NB4 (cell line): ENCODE data around the gene SCN7A.

ENCODE experiments used
- MYC ChIP-seq: IDR thresholded peaks from 2 replicates; pipeline ENCODE4 v1.6.1; 2011; ENCODE audit warnings: low read depth, low read length
- POLR2A ChIP-seq: IDR thresholded peaks from 2 replicates; pipeline ENCODE4 v1.6.1; 2011; ENCODE audit warnings: mild to moderate bottlenecking; ENCODE audit not compliant: insufficient read length; ENCODE audit errors: extremely low read depth
- TF ChIP-seq, protein P1 (sequence below): IDR thresholded peaks from one replicate; pipeline ENCODE4 v1.5.1; 2012; ENCODE audit warnings: low read depth, low read length
- TF ChIP-seq, protein P2 (sequence below): IDR thresholded peaks from 2 replicates; pipeline ENCODE4 v1.6.1; 2011; ENCODE audit warnings: low read depth, low read length

DNA sequence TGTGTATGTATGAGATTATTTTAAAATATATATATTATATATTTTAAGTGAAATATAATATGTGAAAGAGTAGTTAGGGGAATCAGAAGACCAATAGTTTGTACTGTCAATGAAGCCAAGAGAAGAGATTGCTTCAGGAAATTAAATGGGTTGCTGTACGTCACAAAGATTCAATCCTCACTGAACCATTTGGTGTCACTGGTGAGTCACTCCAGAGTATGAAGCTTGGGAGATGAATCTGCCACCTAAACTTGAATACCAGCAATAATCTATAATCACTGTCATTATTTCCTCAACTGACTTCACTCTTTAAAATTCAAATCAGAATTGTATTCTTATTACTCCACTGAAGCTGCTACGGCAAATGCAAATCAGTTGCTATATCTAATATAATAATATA, 76.4 kb downstream of the SCN7A start:
- TF ChIP-seq, protein P1, sequence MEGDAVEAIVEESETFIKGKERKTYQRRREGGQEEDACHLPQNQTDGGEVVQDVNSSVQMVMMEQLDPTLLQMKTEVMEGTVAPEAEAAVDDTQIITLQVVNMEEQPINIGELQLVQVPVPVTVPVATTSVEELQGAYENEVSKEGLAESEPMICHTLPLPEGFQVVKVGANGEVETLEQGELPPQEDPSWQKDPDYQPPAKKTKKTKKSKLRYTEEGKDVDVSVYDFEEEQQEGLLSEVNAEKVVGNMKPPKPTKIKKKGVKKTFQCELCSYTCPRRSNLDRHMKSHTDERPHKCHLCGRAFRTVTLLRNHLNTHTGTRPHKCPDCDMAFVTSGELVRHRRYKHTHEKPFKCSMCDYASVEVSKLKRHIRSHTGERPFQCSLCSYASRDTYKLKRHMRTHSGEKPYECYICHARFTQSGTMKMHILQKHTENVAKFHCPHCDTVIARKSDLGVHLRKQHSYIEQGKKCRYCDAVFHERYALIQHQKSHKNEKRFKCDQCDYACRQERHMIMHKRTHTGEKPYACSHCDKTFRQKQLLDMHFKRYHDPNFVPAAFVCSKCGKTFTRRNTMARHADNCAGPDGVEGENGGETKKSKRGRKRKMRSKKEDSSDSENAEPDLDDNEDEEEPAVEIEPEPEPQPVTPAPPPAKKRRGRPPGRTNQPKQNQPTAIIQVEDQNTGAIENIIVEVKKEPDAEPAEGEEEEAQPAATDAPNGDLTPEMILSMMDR, result peak; percentile 42
- TF ChIP-seq MYC (no peak), POLR2A (no peak)
- TF ChIP-seq, protein P2, sequence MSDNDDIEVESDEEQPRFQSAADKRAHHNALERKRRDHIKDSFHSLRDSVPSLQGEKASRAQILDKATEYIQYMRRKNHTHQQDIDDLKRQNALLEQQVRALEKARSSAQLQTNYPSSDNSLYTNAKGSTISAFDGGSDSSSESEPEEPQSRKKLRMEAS, result no peak
